Parietal lobe (tissue), 2 donors: ENCODE measurements around the gene FOXP2. TPM values are rescaled to one million over a fixed set of nuclear protein-coding genes. Genes with fewer than 3 reads are reported as not detected.

Experiments
- small RNA-seq: library from RNA; depleted of rRNA; stranded (forward); fragments of <200 nt; gene quantifications from one replicate; pipeline ENCODE3, GENCODE V24; 2014; ENCODE audit warnings: low replicate concordance
- total RNA-seq: library from RNA; depleted of rRNA; stranded (reverse); fragments of >200 nt; gene quantifications from one replicate; pipeline ENCODE4 v1.2.3, GENCODE V29; 2014

The FOXP2 gene
- 36.0 TPM for total RNA-seq

GRCh38 chr7:114414156-114415063 lies at the start of gene FOXP2:
Gene FOXP2 (plus strand): TSS chr7:114414815. CDS start chr7:114426512, 11,697 bp downstream.

Small RNAs within 50 kb of the gene (small RNA-seq; reads per million reads assigned to genes)
- gene MIR3666, result not detected
- not detected for gene RNA5SP238
